ENCODE measurements around the gene GRIK2. TPM values are rescaled to one million over a fixed set of nuclear protein-coding genes. Genes with fewer than 3 reads are reported as not detected.

The GRIK2 gene
- total RNA-seq, 1 donor from 2014 or later: not detected

- DNase-seq (ENCODE audit: low read depth in 2 of 2): no peak
Measured at GRCh38 chr6:101454106-101454676, 60.7 kb downstream of the GRIK2 start.

- DNase-seq (ENCODE audit: low read depth in 2 of 2): no peak
Measured at GRCh38 chr6:101458336-101458735, 64.8 kb downstream of the GRIK2 start.

- no peak for DNase-seq (ENCODE audit: low read depth in 2 of 2)
Measured at GRCh38 chr6:101458826-101459225, 65.3 kb downstream of the GRIK2 start.

- DNase-seq (ENCODE audit: low read depth in 2 of 2): no peak
Measured at GRCh38 chr6:101462576-101462975, 69.1 kb downstream of the GRIK2 start.

GRCh38 chr6:101465863-101466262, 72.4 kb downstream of the GRIK2 start:
- no peak for DNase-seq (ENCODE audit: low read depth in 2 of 2)

- no peak for DNase-seq (ENCODE audit: low read depth in 2 of 2)
Measured at GRCh38 chr6:101477436-101477835, 83.9 kb downstream of the GRIK2 start.

- DNase-seq (ENCODE audit: low read depth in 2 of 2): no peak
Measured at GRCh38 chr6:101478891-101479290, 85.4 kb downstream of the GRIK2 start.

- DNase-seq (ENCODE audit: low read depth in 2 of 2): no peak
Measured at GRCh38 chr6:101482606-101483005, 89.1 kb downstream of the GRIK2 start.

- DNase-seq (ENCODE audit: low read depth in 2 of 2): no peak
Measured at GRCh38 chr6:101484781-101485180, 91.3 kb downstream of the GRIK2 start.

- DNase-seq (ENCODE audit: low read depth in 2 of 2): no peak
Measured at GRCh38 chr6:101486124-101486523, 92.6 kb downstream of the GRIK2 start.

GRCh38 chr6:101486726-101487125, 93.2 kb downstream of the GRIK2 start:
- DNase-seq (ENCODE audit: low read depth in 2 of 2): no peak

GRCh38 chr6:101489456-101489855, 95.9 kb downstream of the GRIK2 start:
- DNase-seq (ENCODE audit: low read depth in 2 of 2): no peak

GRCh38 chr6:101490857-101491256, 97.3 kb downstream of the GRIK2 start:
- no peak for DNase-seq (ENCODE audit: low read depth in 2 of 2)

- DNase-seq (ENCODE audit: low read depth in 2 of 2): no peak
Measured at GRCh38 chr6:101502818-101503217, 109.3 kb downstream of the GRIK2 start.

GRCh38 chr6:101509536-101509935, 116.0 kb downstream of the GRIK2 start:
- no peak for DNase-seq (ENCODE audit: low read depth in 2 of 2)

- DNase-seq (ENCODE audit: low read depth in 2 of 2): no peak
Measured at GRCh38 chr6:101513181-101513580, 119.7 kb downstream of the GRIK2 start.

- DNase-seq (ENCODE audit: low read depth in 2 of 2): no peak
Measured at GRCh38 chr6:101516578-101516977, 123.1 kb downstream of the GRIK2 start.

- no peak for DNase-seq (ENCODE audit: low read depth in 2 of 2)
Measured at GRCh38 chr6:101517632-101518031, 124.1 kb downstream of the GRIK2 start.

- no peak for DNase-seq (ENCODE audit: low read depth in 2 of 2)
Measured at GRCh38 chr6:101522254-101522653, 128.7 kb downstream of the GRIK2 start.

- no peak for DNase-seq (ENCODE audit: low read depth in 2 of 2)
Measured at GRCh38 chr6:101527467-101527866, 134.0 kb downstream of the GRIK2 start.

GRCh38 chr6:101528801-101529200, 135.3 kb downstream of the GRIK2 start:
- DNase-seq (ENCODE audit: low read depth in 2 of 2): no peak

GRCh38 chr6:101531538-101531937, 138.0 kb downstream of the GRIK2 start:
- DNase-seq (ENCODE audit: low read depth in 2 of 2): no peak

- no peak for DNase-seq (ENCODE audit: low read depth in 2 of 2)
Measured at GRCh38 chr6:101534386-101534785, 140.9 kb downstream of the GRIK2 start.

GRCh38 chr6:101534821-101535220, 141.3 kb downstream of the GRIK2 start:
- DNase-seq (ENCODE audit: low read depth in 2 of 2): no peak
